GM19023 (cell line): ENCODE data around the gene TCEA2.

Source experiments
- ATAC-seq: cut with Tn5 transposase; IDR thresholded peaks from one replicate; pipeline ENCODE4 v1.9.1; 2021; ENCODE audit warnings: mild to moderate bottlenecking, moderate library complexity; ENCODE audit not compliant: unreplicated experiment

TCEA2 gene

DNA sequence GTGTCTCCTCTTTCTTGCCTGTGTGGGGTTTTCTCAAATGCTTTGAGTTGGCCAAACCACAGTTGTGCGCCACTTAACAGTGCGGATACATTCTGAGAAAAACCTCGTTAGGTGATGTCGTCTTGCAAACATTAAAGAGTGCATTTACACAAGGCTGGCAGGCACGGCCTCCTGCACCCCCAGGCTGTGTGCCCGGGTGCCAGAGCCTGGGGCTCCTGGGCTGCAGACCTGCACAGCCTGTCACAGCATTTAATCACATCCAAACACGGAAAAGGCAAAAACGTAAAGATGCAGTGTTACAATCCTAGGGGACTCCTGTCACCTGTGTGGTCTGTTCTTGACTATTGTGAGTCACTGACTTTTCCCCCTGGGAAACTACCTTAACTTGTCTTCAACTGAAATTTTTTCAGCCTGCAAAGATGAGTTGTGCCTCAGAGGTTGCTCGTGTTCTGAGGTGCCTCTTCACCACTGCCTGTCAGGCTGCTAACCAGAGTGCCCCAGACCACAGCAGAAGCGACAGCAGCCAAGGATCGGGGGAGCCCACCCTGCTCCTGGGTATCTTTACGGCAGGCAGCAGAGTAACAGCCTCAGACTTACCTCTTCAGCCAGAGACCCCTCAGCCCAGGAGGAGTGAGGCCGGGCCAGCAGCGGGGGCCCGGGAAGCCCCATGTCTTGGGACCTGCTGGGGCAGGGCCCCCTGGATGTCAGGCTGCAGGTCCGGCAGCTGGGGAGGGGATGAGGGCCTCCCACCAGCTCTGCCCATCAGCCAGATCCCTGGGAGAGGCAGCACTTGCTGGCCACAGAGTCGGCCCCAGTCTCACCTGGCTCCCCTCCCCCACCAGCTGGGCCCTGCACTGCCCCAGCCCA is 27.7 kb upstream of the TCEA2 start:
- no peak for ATAC-seq

DNA sequence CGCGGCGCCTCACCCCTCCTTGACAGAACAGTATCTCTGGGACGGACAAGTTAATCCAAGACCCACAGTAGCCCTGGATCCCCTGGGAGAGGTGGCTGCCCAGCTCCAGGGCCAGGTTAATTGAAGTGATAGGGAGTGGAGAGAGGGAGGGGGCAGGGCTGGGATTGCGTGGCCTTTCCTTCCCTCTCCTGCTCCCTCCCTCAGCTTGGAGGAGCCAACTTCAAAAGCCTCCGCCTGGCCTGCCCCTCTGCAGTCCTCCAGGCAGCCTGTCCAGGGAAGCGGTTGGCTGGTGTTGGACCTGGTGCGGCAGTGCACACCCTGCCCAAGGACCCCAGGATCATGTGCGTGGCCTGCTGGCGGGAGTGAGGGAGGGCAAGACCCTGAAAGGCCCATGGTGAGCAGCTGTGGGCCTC is 27.1 kb upstream of the TCEA2 start, which contains the start of gene C20orf204:
Gene C20orf204 (plus strand): TSS at position 250 of the 413 bp plus-strand sequence. CDS start 142 bp downstream, at position 392.
- no peak for ATAC-seq

DNA sequence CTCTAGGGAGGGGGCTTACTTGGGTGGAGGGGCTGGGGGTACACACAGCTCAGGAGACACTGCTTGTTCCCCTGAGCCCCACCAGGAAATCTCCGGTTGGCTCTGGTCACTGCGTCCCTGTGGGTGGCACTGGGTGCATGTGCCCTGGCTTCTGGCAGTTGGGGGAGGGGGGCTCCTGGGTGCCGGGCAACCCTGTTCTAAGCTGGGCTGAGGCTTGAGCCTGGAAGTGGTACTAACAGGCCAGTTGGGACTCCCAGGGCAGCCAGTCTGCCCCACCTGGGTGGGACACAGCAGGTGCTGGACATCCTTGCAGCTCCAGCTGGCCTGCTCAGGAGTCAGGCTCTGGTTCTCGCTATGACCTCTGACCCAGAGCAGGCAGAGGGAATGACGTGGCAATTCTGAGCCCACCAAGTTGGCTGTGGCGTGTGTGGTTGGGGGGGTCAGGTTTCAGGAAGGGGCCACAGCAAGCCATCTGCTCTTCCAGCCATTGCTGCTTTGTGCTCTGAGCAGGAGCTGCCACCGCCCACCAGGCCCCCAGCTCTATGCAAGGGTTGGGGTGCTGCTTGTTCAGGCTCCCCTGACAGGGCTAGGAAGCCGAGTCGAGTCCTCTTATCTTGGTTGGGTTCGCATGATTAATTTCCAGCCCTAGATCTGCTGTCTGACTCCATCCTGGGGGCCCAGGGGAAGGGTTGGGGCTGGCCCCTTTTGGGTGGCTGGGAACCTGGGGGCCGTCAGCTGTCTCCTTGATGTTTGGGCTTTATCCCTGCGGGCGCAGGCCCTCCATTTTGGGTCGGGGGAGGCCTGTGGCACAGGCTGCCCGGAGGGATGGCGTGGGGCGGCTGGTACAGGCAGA is 26.4 kb upstream of the TCEA2 start:
- no peak for ATAC-seq

DNA sequence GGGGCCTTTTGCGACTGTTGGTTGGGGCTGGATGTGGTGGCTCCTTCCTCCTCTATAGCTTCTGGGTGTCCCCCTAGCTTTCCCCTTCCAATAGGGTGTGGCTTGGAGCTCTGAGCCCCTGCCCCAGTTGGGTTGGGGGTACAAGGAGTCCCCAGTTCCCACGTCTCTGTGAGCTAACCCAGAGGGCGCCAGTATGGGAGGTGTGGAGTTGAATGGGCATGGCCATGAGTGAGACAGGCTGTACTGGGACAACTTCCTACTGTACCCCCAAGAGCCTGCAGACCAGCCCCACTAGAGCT is 25.9 kb upstream of the TCEA2 start:
- no peak for ATAC-seq

DNA sequence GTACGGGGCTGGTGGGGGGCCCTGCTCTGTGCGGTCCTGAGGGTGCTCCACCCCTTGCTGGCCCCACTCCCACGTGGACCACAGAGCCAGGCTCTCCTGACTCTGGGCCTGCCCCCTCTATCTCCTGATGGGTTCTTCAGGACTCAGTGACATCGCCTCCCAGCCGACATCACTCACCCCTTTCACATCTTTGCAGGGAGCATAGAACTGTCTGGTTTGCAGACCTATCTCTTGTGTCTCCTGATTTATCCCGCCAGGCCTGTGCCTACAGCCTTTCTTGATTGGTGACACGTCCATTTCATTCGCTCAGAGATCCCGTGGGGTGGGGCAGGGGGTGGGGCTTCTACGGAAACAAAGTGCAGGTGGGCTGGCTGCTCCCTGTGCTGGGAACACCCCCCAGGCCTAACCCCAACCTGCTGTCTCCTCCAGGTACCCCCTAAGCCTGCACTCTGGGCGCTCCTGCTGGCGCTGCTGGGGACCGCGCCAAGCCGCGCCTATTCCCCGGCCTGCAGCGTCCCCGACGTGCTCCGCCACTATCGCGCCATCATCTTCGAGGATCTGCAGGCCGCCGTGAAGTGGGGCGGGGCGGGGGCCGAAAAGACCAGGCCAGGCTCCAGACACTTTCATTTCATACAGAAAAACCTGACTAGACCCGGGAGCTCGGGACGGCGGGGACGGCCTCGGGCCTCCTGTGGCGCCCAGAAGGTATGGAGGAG is 25.3 kb upstream of the TCEA2 start:
- ATAC-seq: no peak

DNA sequence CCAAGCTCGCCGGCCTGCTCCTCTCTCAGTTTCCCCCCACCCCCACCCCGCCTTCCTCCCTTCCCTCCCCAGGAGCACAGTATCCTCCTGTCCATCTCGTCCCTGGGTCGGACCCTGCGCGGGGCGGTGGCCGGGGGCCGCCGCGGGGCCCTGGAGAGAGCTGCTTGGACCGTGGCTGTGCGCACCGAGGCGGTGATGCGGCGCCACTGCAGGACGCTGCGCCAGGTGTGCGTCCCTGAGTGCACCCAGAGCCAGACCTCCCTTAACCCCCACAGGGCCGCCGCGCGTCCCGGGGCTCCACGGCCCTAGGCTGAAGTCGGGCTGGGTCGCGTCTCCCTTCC is 24.8 kb upstream of the TCEA2 start:
- ATAC-seq: peak; percentile 24

DNA sequence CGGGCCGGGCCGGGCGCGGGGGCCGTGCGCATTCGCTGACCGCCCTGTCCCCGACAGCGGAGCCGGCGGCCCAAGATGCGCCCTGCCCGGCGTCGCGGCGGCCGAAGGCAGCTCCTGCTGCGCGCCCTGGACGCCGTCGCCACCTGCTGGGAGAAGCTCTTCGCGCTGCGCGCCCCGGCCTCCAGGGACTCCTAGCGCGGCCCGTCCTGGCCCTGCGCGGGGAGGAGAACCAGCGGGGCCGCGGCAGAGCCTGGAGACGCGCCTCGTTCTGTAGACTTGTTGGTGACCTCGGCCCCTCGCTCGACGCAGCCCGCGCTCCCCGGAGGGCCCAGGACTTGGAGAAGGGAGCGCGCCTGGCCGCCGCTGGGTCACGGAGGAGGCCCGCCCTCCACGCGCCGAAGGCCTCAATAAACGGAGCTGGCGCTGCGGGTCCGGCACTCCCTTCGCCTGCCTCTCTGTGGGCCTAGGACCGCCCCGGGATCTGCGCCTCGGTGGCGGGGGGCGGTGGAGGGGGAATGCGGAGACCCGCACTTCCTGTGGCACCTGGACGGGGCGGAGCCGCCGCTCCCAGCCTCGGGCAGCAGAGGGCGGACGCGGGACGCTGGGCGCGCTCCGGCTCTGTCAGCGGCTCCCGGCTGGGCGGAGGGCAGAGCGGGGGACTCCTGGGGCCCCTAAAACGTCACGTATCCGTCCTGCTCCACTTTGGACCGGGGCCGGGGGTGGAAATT is 24.3 kb upstream of the TCEA2 start:
- ATAC-seq: peak; percentile 55

DNA sequence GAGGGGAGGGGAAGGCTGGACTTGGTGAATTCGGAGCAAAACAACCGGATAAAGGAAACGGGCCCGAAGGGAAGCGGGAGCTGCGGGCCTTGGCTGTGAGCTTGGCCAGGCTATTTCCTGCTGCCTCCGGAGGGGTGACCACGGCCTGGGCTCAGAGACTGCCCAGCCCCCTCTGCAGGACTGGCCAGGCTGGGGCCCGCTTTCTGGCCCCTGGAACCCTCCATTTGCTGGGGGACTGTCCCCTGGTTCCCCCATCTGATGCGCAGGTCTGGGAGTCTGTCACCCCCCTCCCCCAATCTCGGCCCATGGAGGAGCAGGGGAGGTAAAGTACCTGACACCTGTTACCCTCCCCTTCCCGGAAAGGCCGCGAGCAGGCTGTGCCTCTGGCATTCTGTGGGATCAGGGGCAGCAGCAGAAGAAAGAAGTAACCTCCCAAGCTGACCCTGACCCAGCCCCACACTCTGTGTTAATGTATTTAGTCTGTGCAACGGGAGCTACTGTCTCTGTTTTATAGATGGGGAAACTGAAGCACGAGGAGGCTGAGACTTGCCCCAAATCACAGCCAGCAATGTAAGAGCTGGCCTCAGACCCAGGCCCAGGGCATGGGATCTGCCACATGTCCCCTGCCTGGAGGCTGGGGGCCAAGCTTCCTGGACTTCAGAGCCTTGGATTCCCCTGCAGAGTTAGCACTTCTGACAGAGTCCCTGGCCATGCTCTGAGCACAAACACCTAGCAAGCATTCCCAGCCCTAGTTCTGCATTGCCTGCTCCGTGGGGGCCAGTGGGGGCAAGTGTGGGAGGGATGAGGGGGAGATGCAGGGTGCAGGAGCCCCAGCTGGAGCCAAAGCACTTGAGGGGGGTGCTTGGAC is 23.5 kb upstream of the TCEA2 start:
- peak; percentile 3 for ATAC-seq

DNA sequence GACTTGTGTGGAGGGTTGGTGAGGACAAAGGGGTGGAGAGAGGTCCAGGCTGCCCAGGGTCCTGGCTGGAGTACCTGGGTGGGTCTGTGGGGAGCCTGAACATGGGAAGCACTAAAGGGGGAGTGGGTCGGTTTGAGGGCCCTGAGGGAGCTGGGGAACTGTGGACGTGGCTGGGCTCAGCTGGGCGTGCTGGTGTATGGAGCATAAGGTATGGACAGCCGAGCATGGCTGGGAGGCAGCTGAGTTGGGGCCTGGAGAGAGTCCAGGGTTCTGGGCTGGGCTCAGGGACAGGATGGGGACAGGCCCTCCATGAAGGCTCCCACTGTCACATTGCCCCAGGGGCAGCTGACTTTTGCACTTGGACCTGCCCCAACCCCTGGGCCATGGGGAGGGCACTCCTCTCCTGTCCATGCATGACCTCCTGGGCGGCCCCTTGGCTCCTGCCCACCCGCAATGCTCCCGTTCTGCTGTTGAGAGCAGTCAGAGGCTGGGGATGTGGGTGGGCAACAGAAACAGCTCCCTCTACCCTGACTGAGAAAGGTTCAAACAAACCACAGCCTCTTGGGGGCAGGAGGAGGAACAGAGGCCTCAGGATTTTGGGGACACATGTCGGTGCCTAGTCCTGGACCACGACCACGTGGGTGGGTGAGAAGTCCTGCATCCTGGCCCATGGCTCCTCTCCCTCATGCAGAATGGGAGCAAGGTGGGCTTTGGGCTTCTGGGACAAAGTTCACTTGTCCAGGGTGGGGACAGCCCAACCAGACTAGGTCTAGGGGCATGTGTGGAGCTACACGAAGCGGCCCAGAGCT is 22.6 kb upstream of the TCEA2 start:
- no peak for ATAC-seq

DNA sequence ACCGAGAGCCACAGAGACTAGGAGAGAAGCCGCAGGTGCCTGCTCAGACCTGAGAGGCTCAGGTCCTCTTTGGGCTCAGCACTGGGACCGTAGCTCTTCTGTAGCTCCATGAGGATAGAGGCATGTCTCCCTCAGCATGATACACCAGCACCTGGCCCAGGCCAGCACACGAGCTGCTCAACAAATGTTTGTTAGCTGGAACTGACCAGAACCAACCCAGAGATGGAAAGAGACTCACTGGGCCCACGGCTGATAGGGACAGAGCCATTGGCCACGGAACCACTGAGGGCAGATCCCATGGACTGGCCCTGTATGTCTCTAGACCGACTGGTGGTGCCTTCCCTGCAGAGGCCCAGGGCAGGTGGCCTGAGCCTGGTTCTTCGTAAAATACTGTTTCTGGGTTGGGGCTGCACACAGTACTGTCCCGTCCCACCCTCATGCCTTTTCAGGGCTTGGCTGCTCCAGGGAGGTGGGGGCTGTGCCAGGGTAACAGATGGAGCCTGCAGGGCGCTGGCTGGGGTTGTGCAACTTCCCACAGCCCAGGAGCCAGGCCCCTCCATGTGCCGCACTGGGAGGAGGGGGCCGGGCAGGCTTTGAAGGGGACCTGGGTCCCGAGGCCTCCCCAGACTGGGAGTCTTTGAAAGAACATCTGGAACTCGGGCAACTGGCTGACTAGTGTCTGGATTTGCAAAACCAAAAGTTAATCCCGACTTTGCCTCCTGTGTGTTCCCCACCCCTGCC is 21.8 kb upstream of the TCEA2 start:
- no peak for ATAC-seq

DNA sequence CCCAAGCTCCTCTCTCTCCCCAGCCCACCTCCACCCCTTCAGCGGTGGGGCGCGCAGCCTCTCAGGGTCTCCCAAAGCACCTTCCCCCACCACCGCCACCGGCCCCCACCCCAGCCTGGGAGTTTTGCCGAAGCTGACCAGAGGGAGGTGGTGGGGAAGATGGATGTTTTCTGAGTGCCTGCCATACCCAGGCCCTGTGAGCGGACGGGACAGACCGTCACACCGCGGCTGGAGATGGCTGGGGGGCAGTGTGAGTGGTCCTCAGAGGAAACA is 21.3 kb upstream of the TCEA2 start:
- ATAC-seq: no peak

DNA sequence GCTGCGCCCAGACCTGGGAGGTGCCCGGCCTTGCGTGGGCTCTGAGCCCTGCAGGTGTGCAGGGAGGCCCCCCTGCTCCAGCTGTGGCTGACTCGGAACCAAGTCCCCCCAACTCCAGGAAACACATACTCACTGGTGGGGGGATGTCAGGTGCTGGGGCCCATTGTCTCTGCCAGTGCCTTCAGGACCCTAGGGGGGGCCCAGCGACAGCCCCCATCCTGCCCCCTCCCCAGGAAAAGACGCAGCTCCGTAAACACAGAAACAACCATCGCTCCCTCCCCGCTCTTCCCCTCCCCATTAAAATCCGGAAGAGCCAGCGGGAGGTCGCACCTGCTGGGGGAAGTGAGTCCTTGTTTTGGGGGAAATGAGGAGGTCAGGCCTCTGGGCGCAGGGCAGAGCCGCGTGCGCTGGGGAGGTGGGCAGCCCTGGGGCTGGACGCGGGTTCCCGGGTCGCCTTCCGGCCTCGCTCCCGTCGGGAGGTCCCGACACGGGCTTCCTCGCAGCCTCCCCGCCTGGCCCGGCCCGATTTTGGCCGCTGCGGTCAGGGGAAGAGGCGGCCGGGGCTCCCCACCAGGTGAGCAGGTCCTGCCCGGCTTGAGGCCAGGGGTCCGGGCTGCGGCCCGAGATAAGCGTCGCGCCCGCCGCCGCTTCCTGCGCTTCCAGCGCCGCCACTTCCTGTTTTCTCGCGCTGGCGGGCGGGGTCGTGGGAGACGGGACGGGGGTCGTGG is 20.8 kb upstream of the TCEA2 start:
- ATAC-seq: no peak

DNA sequence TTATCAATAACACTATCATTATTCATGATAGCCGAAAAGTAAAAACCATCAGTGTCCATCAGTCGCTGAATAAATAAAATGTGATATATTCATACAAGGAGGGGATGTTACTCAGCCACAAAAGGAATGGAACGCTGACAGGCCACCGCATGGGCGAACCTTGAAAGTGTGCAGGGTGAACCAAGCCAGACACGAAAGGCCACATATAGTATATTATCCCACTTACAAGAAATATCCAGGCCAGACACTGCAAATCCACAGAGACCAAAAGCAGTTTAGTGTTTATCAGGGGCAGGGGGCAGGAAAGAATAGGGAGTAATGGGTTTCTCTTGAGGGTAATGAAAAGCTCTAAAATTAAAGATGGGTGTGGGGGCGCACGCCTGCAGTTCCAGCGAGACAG is 19.2 kb upstream of the TCEA2 start:
- ATAC-seq: no peak

DNA sequence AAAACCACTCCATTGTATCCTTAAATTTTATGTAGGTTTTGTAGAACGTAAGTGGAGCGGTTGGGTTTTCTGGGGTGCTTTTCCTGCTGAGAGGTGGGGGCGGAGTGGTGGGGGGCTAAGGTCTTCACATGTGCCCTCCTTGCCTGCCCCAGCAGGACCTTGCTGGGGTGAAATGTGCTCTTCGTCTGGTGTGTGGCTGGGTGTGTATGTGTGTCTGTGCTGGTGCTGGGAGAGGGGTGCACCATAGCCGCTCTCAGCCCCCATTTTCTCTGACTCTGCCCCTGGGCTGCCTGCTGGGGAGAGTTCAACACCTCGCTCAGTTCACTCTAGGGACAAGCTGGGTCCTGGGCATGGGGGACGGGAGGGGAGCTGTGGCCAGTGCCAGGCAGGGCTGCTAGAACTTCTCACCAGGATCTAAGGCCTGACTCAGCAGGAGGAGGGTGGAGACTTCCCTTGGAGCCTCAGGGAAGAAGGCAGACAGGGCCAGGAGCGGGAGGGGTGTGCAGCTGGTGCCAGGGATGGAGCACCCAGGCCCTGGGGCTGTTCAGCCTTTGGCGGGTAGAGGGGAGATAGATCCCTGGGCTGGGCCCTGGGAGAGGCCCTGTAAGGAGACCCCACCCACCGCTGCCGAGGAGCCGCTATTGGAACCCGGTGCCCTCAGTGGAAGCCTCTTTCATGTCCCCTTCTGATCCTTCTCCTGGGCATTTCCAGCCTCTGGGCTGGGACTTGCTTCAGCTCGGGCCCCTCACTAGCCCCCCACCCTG is 18.3 kb upstream of the TCEA2 start:
- ATAC-seq: no peak

DNA sequence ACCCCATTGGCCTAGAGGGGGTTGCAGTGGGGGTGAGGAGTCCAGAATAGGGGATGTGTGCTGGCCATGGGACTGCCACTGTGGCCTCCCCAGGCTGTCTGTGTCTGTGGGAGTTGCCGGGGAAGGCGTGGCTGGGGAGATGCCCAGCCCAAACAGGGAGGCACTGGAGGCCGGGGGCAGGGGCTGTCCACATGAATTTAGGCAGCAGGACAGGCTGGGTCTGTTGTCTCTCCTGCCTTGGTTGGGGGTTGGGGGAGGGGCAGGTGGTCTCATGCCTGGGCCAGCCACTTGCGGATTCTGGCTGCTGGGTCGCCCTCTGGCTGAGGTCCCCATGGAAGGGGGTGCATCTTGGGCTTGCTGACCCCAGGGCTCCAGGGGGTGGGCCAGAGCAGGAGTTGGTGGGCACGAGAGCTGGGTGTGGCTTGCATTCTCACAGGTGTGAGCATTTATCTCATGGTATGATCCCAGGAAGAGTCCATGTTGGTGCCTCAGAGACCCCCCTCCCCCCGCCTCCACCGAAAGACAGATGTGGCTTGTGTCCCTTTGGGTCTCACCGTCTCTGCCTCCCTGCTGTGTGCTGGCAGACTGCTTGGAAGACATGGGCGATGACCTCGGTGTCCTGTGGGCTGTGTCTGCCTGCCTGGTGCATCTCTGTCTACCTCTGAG is 17.5 kb upstream of the TCEA2 start:
- ATAC-seq: no peak

DNA sequence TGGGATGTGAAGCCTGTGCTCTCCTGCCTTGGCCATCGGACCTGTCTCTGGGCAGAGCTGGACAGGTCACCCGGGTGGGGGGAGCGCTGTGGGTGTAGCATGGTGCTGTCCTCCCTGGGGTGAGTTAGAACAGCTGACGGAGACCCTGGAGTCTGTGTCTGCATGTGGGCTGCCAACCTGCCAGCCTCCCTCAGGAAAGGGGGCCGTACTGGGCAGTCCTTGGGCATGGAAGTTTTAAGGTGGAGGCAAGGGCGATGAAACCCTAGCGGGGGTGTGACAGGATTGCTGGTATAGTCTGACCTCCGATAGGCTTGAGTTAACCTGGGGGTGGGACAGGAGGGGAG is 16.0 kb upstream of the TCEA2 start:
- no peak for ATAC-seq

DNA sequence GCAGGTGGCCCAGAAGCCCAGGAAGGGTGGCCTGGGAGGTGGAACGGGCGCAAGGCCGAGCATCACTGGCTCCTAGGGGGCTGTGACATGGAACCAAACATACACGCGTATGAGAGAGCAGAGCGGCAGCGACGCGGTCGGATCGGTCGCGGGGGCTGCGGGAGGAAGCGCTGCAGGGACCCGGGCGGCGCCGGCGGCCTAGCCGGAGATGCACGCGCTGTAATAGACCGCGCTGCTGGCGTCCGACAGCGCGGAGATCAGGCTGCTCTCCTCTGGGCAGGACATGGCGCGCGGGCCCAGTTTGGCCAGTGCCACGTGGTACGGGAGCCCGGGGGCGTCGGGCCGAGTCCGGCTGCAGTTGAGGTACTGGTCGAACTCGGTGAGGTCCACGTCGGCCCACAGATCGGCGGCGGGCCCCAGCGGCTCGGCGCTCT is 15.0 kb upstream of the TCEA2 start:
- ATAC-seq: no peak
